ENCODE results near the gene RGS7.

DNA sequence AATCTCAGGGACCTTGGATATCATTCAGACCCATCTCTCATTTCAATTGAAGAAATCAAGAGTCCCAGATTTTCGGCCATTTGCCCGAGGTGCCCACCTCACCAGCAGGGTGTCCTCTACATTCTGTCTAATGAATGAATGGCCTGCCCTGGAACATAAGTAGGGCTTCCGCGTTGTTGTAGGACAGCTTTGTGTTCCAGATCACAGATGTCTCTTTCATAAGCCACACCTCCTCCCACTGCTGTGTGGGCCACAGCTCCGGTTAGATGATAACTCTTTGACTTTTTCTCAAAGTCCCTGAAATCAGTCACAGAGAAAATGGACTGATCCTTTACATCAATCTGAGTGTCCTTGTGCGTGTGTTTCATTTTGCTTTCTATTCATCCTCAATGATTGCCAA, 144.4 kb downstream of the RGS7 start:
- TF ChIP-seq, protein P1, sequence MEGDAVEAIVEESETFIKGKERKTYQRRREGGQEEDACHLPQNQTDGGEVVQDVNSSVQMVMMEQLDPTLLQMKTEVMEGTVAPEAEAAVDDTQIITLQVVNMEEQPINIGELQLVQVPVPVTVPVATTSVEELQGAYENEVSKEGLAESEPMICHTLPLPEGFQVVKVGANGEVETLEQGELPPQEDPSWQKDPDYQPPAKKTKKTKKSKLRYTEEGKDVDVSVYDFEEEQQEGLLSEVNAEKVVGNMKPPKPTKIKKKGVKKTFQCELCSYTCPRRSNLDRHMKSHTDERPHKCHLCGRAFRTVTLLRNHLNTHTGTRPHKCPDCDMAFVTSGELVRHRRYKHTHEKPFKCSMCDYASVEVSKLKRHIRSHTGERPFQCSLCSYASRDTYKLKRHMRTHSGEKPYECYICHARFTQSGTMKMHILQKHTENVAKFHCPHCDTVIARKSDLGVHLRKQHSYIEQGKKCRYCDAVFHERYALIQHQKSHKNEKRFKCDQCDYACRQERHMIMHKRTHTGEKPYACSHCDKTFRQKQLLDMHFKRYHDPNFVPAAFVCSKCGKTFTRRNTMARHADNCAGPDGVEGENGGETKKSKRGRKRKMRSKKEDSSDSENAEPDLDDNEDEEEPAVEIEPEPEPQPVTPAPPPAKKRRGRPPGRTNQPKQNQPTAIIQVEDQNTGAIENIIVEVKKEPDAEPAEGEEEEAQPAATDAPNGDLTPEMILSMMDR (IDR thresholded peaks at IDR 0.05), result no peak
- no peak for TF ChIP-seq POLR2A (IDR thresholded peaks at IDR 0.05)

Measured in Peyer's patch (tissue), 4 donors.